Neural crest cell (in vitro differentiated cells): Measurements from ENCODE around the gene GALNTL6. TPM values are rescaled to one million over a fixed set of nuclear protein-coding genes. Genes with fewer than 3 reads are reported as not detected.

ENCODE experiments used
- DNase-seq: peaks from one replicate; pipeline ENCODE4 v3.0.0; 2021; ENCODE audit warnings: low read depth, mixed read lengths, low spot score
- H3K27ac Mint-ChIP-seq: one replicate; pipeline ENCODE4 v1.8.0; 2021; ENCODE audit warnings: mild to moderate bottlenecking, mixed read lengths; ENCODE audit not compliant: unreplicated experiment
- H3K27me3 Mint-ChIP-seq: 2 replicates; pipeline ENCODE4 v1.8.0; 2021; ENCODE audit warnings: low read depth, mild to moderate bottlenecking, mixed read lengths
- H3K36me3 Mint-ChIP-seq: 2 replicates; pipeline ENCODE4 v1.8.0; 2021; ENCODE audit warnings: low read depth, mild to moderate bottlenecking, mixed read lengths
- H3K4me1 Mint-ChIP-seq: 2 replicates; pipeline ENCODE4 v1.8.0; 2021; ENCODE audit warnings: mixed read lengths
- H3K4me3 Mint-ChIP-seq: one replicate; pipeline ENCODE4 v1.8.0; 2021; ENCODE audit warnings: mild to moderate bottlenecking, mixed read lengths
- H3K9me3 Mint-ChIP-seq: 2 replicates; pipeline ENCODE4 v1.8.0; 2021; ENCODE audit warnings: mixed read lengths
- CTCF ChIP-seq: fragments of 200-600 bp; sonication (generic); conservative IDR thresholded peaks from 2 replicates; pipeline ENCODE4 v1.5.0; 2021; ENCODE audit warnings: antibody characterized with exemption, mild to moderate bottlenecking
- total RNA-seq: library from RNA; stranded (reverse); gene quantifications from 2 replicates; pipeline ENCODE4 v1.2.1, GENCODE V29; 2021

GALNTL6 gene
- total RNA-seq, 1 donor from 2014 or later = 0.07 TPM

GRCh38 chr4:171876636-171877035 lies 63.4 kb downstream of the GALNTL6 start:
- no peaks in the 10 kb centered on the region for H3K36me3 Mint-ChIP-seq
- no peak overlapping the region for H3K4me3 Mint-ChIP-seq
- no peak for TF ChIP-seq CTCF
- DNase-seq = no peak
- no peak overlapping the region for H3K27ac Mint-ChIP-seq
- no peaks in the 10 kb centered on the region for H3K4me1 Mint-ChIP-seq
- no peaks in the 10 kb centered on the region for H3K9me3 Mint-ChIP-seq
- H3K27me3 Mint-ChIP-seq = no peaks in the 10 kb centered on the region

- Mint-ChIP-seq H3K9me3 (no peaks in the 10 kb centered on the region), H3K27me3 (no peaks in the 10 kb centered on the region), H3K36me3 (no peaks in the 10 kb centered on the region), H3K27ac (no peak overlapping the region), H3K4me1 (no peaks in the 10 kb centered on the region), H3K4me3 (no peak overlapping the region)
- DNase-seq = no peak
- no peak for TF ChIP-seq CTCF
Observed at GRCh38 chr4:171880136-171880535, 66.9 kb downstream of the GALNTL6 start.

DNA sequence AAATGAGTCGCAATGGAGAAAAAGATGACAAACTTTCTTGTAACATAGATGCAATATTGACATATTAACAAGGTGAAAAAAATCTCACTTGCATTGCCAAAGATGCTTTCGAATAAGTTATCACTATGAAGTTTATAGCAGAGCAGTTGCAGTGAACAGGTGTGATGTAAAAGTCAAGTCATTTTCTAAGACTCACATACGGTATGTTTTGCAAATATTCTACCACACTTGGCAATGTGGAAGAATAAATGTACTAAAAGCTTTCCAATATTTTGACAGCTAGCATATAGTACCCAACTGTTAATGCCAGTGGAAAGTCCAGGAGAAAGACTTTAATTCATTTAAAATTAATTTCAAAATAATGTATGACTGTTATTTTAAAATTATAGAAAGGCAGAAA lies 76.5 kb downstream of the GALNTL6 start:
- TF ChIP-seq CTCF = no peak
- H3K36me3 Mint-ChIP-seq = no peaks in the 10 kb centered on the region

DNA sequence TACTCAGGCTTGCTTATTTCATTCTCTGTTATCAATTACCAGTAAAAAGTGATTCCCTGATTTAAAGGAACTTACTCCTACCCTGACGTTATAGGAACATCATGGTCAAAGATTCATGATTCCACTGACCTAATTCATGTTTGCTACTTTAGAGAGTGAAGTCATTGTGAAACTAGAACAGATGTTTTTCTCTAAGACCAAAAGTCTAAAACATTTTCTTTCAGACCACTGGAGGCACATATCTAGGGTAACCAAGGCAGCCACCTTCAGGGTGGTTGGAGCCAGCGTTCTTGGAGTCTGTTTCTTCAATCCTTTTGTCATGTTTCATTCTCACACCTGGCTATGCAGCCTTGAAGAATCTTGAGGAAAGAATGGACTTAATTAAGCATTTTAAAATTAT lies 77.8 kb downstream of the GALNTL6 start:
- H3K27ac Mint-ChIP-seq = no peak overlapping the region
- no peaks in the 10 kb centered on the region for H3K36me3 Mint-ChIP-seq
- TF ChIP-seq CTCF = no peak
- no peak overlapping the region for H3K4me3 Mint-ChIP-seq
- peaks cover 4% of the 10 kb centered on the region for H3K4me1 Mint-ChIP-seq
- peaks cover 4% of the 10 kb centered on the region for H3K9me3 Mint-ChIP-seq
- no peaks in the 10 kb centered on the region for H3K27me3 Mint-ChIP-seq
- no peak for DNase-seq

More for the DNA sequence above, 76.5 kb downstream of the GALNTL6 start:
- peaks cover 4% of the 10 kb centered on the region for H3K9me3 Mint-ChIP-seq
- H3K4me3 Mint-ChIP-seq = no peak overlapping the region
- no peak overlapping the region for H3K27ac Mint-ChIP-seq
- no peaks in the 10 kb centered on the region for H3K4me1 Mint-ChIP-seq
- no peaks in the 10 kb centered on the region for H3K27me3 Mint-ChIP-seq
- no peak for DNase-seq

GRCh38 chr4:171896426-171896825 lies 83.2 kb downstream of the GALNTL6 start:
- Mint-ChIP-seq H3K9me3 (peaks cover 6% of the 10 kb centered on the region), H3K27me3 (no peaks in the 10 kb centered on the region), H3K4me3 (no peak overlapping the region), H3K4me1 (peaks cover 10% of the 10 kb centered on the region), H3K36me3 (peaks cover 3% of the 10 kb centered on the region), H3K27ac (no peak overlapping the region)
- no peak for TF ChIP-seq CTCF
- no peak for DNase-seq

DNA sequence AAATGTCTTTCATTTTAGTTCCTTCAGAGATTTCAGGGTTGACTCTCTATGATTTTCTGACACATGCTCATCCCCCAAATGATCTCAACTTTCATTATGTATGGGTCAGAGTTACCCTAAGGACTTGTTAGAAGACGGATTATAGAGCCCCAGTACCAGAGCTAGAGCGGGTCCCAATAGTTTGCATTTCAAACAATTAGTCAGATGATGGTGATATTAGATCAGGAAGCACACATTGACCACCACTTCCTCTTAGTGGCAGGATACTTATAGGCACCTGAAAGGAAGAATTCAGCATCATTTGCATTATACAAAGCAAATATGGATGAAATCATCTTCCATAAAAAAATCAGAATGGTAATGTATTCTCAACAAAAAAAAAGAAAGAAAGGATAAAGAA lies 106.1 kb downstream of the GALNTL6 start:
- Mint-ChIP-seq H3K4me1 (no peaks in the 10 kb centered on the region), H3K27me3 (no peaks in the 10 kb centered on the region), H3K36me3 (no peaks in the 10 kb centered on the region), H3K27ac (no peak overlapping the region), H3K4me3 (no peak overlapping the region), H3K9me3 (peaks cover 7% of the 10 kb centered on the region)
- TF ChIP-seq CTCF = no peak
- no peak for DNase-seq
